Measurements from ENCODE around the gene BCAS3.

- no peak for TF ChIP-seq CTCF (IDR thresholded peaks at IDR 0.05)
- TF ChIP-seq ZFX (IDR thresholded peaks at IDR 0.05; ENCODE audit: borderline replicate concordance), result no peak
Measured at GRCh38 chr17:61183793-61184192, 506.1 kb downstream of the BCAS3 start.
